Left hindlimb (tissue), 1 donor: ENCODE results near the gene OBP2B.

ENCODE experiments used
- DNase-seq: peaks from one replicate; pipeline ENCODE4 v3.0.0-alpha.2; 2018

The OBP2B gene

DNA sequence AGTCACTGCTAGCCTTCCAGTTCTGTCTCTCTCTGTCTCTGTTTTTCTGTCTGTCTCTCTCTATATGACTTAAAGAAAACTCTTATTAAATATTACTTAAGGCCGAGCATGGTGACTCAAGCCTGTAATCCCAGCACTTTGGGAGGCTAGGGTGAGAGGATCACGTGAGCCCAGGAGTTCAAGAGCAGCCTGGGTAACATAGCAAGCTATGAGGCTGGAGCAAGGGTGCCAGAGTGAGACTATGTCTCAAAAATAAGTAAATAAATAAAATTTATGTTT is 43.7 kb downstream of the OBP2B start:
- DNase-seq, result peak; percentile 4

DNA sequence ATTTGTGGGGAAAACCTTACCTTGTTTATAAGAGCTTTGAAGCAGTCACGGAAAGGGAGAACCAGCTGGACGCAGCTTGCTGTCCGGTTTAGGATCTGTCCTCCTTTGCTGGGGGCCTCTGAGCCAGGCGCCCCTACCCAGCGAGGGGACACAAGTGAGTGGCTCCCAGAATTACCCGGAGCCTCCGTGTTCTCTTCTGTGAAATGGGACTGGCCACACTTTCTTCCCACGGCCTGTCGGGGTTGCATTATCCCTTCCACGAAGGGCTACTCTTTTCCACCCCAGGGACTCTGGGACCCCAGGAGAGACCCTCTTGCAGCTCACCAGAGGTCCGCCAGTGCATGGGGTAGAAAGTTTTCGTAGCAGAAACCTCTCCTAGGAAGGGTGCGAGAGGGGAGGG is 44.9 kb downstream of the OBP2B start:
- peak; percentile 24 for DNase-seq

DNA sequence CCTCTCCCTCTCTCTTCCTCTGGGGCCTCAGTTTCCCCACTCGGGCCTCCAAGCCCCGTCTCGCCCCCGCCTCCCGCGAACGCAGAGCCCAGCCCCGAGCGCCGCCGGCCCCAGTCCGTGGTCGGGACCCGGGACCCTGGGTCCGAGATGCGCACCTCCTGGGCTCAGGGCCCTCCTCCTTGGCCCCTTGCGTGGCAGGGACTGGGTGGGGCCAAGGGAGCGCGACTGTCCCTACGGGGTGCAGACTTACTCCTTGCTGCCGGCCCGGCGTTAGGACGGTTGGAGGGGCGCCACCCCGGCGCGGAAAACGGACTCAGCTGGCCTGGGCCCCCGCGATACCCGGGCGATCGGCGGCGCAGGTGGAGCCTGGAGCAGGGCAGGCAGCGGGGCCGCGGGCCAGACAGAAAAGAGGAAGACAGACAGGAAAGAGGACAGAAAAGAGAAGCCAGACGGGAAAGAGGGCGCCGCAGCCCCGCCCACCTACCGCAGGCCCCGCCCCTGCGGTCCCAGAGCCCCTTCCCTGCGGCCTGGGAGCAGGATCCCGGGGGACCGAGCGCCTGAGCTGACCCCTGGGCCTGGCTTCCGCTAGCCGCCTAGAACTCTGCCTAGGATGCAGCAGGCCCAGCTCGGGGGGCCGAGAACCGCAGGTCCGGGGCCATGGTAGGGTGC is 45.4 kb downstream of the OBP2B start, which contains the start of gene GBGT1:
GBGT1 (minus strand) TSS at position 411 of the 669 bp plus-strand sequence. CDS start 1,502 bp downstream, outside the sequence.
- DNase-seq, result peak; percentile 61

DNA sequence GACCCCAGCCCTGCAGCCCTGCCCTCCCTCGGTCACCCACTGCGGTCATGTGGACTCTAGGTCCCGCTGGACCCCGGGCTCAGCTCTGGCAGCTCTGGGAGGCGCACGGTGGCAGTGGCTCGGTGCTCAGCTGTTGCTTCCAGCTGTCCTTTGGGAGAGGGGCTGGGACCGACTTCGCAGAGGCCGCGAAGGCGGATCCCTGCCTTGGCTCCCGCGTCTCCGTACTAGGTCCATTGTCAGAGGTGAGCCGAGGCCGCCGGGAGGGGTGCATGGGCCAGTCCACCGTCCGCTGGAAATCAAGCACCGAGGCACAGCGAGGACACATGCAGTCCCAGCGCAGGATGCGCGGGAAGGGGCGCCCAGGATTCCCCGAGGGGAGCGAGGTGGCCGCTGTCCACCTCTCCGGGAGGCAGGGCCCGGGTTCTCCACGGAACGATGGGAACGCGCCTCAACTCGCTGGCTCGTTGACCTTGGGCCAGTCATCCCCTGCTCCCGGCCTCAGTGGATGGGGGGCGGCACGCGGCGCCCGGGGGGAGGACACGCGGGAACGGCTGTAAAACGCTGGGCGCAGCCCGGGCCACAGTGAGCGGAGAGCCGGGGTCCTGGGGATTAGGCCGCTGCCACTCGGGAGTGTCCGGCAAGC is 46.1 kb downstream of the OBP2B start:
- DNase-seq, result peak; percentile 36

DNA sequence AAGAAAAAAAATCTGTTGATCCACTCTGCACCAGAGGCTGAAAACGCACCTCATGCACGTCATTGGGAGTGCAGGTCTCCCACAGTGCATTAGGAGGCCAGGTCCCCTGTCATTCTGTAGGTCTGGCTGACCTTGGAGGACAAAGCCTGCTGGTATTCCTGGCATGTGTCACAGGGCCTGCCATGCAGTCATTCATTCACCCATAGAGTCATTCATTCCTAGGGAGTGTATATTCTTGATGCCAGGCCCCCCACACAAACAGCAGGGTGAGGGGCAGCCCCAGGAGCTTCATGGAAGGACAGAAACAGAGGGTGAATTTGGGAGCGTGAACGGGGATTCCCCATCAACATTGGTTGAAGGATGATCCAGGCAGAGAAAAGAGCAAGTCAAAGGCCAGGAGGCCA is 47.5 kb downstream of the OBP2B start:
- DNase-seq, result no peak

DNA sequence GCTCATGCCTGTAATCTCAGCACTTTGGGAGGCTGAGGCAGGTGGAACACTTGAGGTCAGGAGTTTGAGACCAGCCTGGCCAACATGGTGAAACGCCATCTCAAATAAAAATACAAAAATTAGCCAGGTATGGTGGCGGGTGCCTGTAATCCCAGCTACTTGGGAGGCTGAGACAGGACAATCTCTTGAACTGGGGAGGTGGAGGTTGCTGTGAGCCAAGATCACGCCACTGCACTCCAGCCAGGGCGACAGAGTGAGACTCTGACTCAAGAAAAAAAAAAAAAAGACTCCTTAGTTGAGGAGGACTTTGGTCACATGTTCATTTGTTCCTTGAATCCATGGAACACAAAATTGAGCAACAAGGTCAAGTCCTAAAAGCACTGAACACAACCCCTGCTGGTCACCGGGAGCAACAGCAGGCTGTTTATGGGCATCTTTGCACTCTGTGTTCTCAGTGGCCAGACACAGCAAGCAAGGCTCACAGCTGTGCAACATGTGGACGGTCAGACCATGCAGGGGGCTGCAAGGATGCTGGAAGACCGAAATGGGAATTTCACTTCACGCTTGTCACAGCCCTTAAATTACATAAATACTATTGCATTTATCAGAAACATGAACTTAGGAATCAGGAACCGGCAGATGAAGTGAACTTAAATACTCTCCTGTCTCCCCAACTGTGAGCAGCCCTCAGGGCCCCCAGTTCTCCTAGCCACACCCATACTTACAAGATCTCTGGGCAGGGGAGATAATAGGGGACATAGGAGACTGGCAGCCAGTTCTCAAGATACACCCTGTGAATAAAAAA is 48.1 kb downstream of the OBP2B start:
- peak; percentile 23 for DNase-seq

DNA sequence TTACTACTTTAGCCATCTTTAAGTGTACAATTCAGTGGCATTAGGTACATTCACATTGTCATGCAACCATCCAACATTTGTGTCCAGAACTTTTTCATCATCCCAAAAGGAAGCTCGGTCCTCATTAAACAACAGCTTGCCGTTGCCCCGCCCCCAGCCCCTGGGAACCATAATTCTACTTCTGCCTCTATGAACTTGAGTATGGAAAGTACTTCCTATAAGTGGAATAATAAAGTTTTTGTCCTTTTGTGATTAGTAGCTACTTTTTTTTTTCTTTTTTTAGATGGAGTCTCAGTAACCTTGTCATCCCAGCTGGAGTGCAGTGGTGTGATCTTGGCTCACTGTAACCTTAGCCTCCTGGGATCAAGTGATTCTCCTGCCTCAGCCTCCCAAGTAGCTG is 50.4 kb downstream of the OBP2B start:
- peak; percentile 17 for DNase-seq
